ENCODE measurements around the gene OOSP4B. TPM values are rescaled to one million over a fixed set of nuclear protein-coding genes. Genes with fewer than 3 reads are reported as not detected.
"Not testable (repeated sequence)": the region's sequence is repeated elsewhere in the genome, so short reads cannot be mapped to it uniquely, and the experiment has no call there.

The OOSP4B gene
- total RNA-seq, 1 donor from 2014 or later, result not detected

GRCh38 chr11:60064111-60064510 is 47.1 kb downstream of the OOSP4B start:
- Histone ChIP-seq H3K79me2 (ENCODE audit: insufficient read depth, low read length) (no peaks in the 10 kb centered on the region), H3K4me1 (ENCODE audit: insufficient read depth, low read length) (no peaks in the 10 kb centered on the region), H3K9ac (ENCODE audit: low read length) (no peak overlapping the region), H2AFZ (ENCODE audit: low read depth, low read length) (no peak overlapping the region), H3K4me2 (ENCODE audit: low read length) (no peak overlapping the region), H3K4me3 (ENCODE audit: insufficient read depth, low read depth, low read length) (no peak overlapping the region), H3K9me3 (ENCODE audit: insufficient read depth, low read depth, low read length) (peaks cover 6% of the 10 kb centered on the region), H4K20me1 (ENCODE audit: insufficient read depth, low read length) (no peaks in the 10 kb centered on the region), H3K27ac (ENCODE audit: low read depth, low read length) (no peak overlapping the region), H3K27me3 (ENCODE audit: insufficient read depth, low read length) (no peaks in the 10 kb centered on the region), H3K36me3 (ENCODE audit: insufficient read depth, low read length) (no peaks in the 10 kb centered on the region)
- no peaks in the 10 kb centered on the region for H3K27me3 Mint-ChIP-seq (ENCODE audit: low read depth, unreplicated experiment)
- H3K4me3 Mint-ChIP-seq (ENCODE audit: unreplicated experiment), result no peak overlapping the region
- FAIRE-seq, result no peak
- H3K27ac Mint-ChIP-seq (ENCODE audit: unreplicated experiment), result no peak overlapping the region
- no peak for DNase-seq (ENCODE audit: low read depth)
- no peaks in the 10 kb centered on the region for H3K36me3 Mint-ChIP-seq (ENCODE audit: low read depth, unreplicated experiment)
- no peaks in the 10 kb centered on the region for H3K4me1 Mint-ChIP-seq (ENCODE audit: low read depth, unreplicated experiment)
- no peaks in the 10 kb centered on the region for H3K9me3 Mint-ChIP-seq (ENCODE audit: unreplicated experiment)
- TF ChIP-seq CTCF (IDR thresholded peaks at IDR 0.05; ENCODE audit: insufficient read depth, low read depth, low read length) (no peak), EZH2 (IDR thresholded peaks at IDR 0.05; ENCODE audit: insufficient read depth, low read length) (no peak)

DNA sequence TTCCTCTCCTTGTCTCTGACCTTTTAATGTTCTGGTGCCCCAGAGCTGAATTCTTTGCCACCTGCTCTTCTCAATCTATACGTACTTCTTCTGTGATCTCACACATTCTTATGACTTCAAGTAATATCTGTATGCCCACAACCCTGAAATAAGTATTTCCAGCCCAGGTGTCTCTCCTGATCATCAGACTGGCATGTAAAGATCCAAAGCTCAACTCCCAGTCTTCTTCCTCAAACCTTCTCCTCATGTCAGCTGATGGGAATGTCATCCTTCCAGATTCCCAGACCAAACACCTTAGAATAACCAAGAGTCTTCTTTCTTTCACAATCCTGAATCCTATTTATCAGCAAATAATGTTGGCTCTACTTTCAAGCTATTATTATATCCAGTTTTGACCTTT is 48.8 kb downstream of the OOSP4B start:
- H2AFZ ChIP-seq (ENCODE audit: low read depth, low read length), result no peak overlapping the region
- H3K4me1 ChIP-seq (ENCODE audit: insufficient read depth, low read length), result no peaks in the 10 kb centered on the region
- H3K9me3 Mint-ChIP-seq (ENCODE audit: unreplicated experiment), result no peaks in the 10 kb centered on the region
- H3K27me3 Mint-ChIP-seq (ENCODE audit: low read depth, unreplicated experiment), result no peaks in the 10 kb centered on the region
- no peak for DNase-seq (ENCODE audit: low read depth)
- no peak overlapping the region for H3K27ac Mint-ChIP-seq (ENCODE audit: unreplicated experiment)
- no peak for FAIRE-seq
- H3K36me3 Mint-ChIP-seq (ENCODE audit: low read depth, unreplicated experiment), result no peaks in the 10 kb centered on the region
- H3K4me2 ChIP-seq (ENCODE audit: low read length), result no peak overlapping the region
- no peak overlapping the region for H3K4me3 Mint-ChIP-seq (ENCODE audit: unreplicated experiment)
- H3K27me3 ChIP-seq (ENCODE audit: insufficient read depth, low read length), result no peaks in the 10 kb centered on the region
- TF ChIP-seq EZH2 (IDR thresholded peaks at IDR 0.05; ENCODE audit: insufficient read depth, low read length) (no peak), CTCF (IDR thresholded peaks at IDR 0.05; ENCODE audit: insufficient read depth, low read depth, low read length) (no peak)
- no peaks in the 10 kb centered on the region for H3K79me2 ChIP-seq (ENCODE audit: insufficient read depth, low read length)
- no peaks in the 10 kb centered on the region for H4K20me1 ChIP-seq (ENCODE audit: insufficient read depth, low read length)
- peaks cover 5% of the 10 kb centered on the region for H3K9me3 ChIP-seq (ENCODE audit: insufficient read depth, low read depth, low read length)
- H3K36me3 ChIP-seq (ENCODE audit: insufficient read depth, low read length), result no peaks in the 10 kb centered on the region
- H3K27ac ChIP-seq (ENCODE audit: low read depth, low read length), result no peak overlapping the region
- H3K4me3 ChIP-seq (ENCODE audit: insufficient read depth, low read depth, low read length), result no peak overlapping the region
- H3K9ac ChIP-seq (ENCODE audit: low read length), result no peak overlapping the region
- no peaks in the 10 kb centered on the region for H3K4me1 Mint-ChIP-seq (ENCODE audit: low read depth, unreplicated experiment)

- H3K4me3 Mint-ChIP-seq (ENCODE audit: unreplicated experiment), result no peak overlapping the region
- Histone ChIP-seq H3K27me3 (ENCODE audit: insufficient read depth, low read length) (no peaks in the 10 kb centered on the region), H3K27ac (ENCODE audit: low read depth, low read length) (no peak overlapping the region), H3K4me1 (ENCODE audit: insufficient read depth, low read length) (no peaks in the 10 kb centered on the region), H3K4me2 (ENCODE audit: low read length) (no peak overlapping the region), H3K4me3 (ENCODE audit: insufficient read depth, low read depth, low read length) (no peak overlapping the region), H3K9me3 (ENCODE audit: insufficient read depth, low read depth, low read length) (no peaks in the 10 kb centered on the region), H3K79me2 (ENCODE audit: insufficient read depth, low read length) (no peaks in the 10 kb centered on the region), H2AFZ (ENCODE audit: low read depth, low read length) (no peak overlapping the region), H3K36me3 (ENCODE audit: insufficient read depth, low read length) (no peaks in the 10 kb centered on the region), H4K20me1 (ENCODE audit: insufficient read depth, low read length) (no peaks in the 10 kb centered on the region), H3K9ac (ENCODE audit: low read length) (no peak overlapping the region)
- H3K27ac Mint-ChIP-seq (ENCODE audit: unreplicated experiment), result no peak overlapping the region
- H3K9me3 Mint-ChIP-seq (ENCODE audit: unreplicated experiment), result no peaks in the 10 kb centered on the region
- no peaks in the 10 kb centered on the region for H3K4me1 Mint-ChIP-seq (ENCODE audit: low read depth, unreplicated experiment)
- no peaks in the 10 kb centered on the region for H3K36me3 Mint-ChIP-seq (ENCODE audit: low read depth, unreplicated experiment)
- H3K27me3 Mint-ChIP-seq (ENCODE audit: low read depth, unreplicated experiment), result no peaks in the 10 kb centered on the region
- FAIRE-seq, result no peak
- DNase-seq (ENCODE audit: low read depth), result no peak
- TF ChIP-seq CTCF (IDR thresholded peaks at IDR 0.05; ENCODE audit: insufficient read depth, low read depth, low read length), result no peak
- no peak for TF ChIP-seq EZH2 (IDR thresholded peaks at IDR 0.05; ENCODE audit: insufficient read depth, low read length)
These were observed 52.5 kb downstream of the OOSP4B start for GRCh38 chr11:60069450-60069849.

GRCh38 chr11:60071644-60072043 is 54.7 kb downstream of the OOSP4B start:
- H3K4me2 ChIP-seq (ENCODE audit: low read length); H3K27ac ChIP-seq (ENCODE audit: low read depth, low read length); H3K9ac ChIP-seq (ENCODE audit: low read length); H3K9me3 ChIP-seq (ENCODE audit: insufficient read depth, low read depth, low read length); H3K4me1 ChIP-seq (ENCODE audit: insufficient read depth, low read length); H3K36me3 ChIP-seq (ENCODE audit: insufficient read depth, low read length); H3K4me1 Mint-ChIP-seq (ENCODE audit: low read depth, unreplicated experiment); H3K4me3 Mint-ChIP-seq (ENCODE audit: unreplicated experiment); H3K27me3 ChIP-seq (ENCODE audit: insufficient read depth, low read length); H3K79me2 ChIP-seq (ENCODE audit: insufficient read depth, low read length); H2AFZ ChIP-seq (ENCODE audit: low read depth, low read length); H4K20me1 ChIP-seq (ENCODE audit: insufficient read depth, low read length); H3K27ac Mint-ChIP-seq (ENCODE audit: unreplicated experiment); H3K9me3 Mint-ChIP-seq (ENCODE audit: unreplicated experiment); H3K36me3 Mint-ChIP-seq (ENCODE audit: low read depth, unreplicated experiment); FAIRE-seq; DNase-seq (ENCODE audit: low read depth); H3K27me3 Mint-ChIP-seq (ENCODE audit: low read depth, unreplicated experiment); H3K4me3 ChIP-seq (ENCODE audit: insufficient read depth, low read depth, low read length): not testable (repeated sequence)

All from astrocyte (in vitro differentiated cells and primary cell).